Measurements from ENCODE around the gene TMEM123.

Gene TMEM123

DNA sequence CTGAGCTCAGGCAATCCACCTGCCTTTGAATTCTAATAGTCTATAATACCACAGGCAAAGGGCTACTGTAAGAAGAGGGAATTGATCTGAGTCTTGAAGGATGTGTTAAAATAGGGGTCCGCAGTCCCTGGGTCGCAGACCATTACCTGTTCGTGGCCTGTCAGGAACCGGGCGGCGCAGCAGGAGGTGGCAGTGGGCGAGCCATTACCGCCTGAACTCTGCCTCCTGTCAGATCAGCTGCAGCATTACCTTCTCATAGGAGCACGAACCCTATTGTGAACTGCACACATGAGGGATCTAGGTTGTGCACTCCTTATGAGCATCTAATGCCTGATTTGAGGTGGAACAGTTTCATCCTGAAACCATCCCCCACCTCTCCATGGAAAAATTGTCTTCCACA lies 11.5 kb upstream of the TMEM123 start:
- ATAC-seq = no peak
- H3K27ac Mint-ChIP-seq = no peak overlapping the region
- H3K4me1 Mint-ChIP-seq = peaks cover 78% of the 10 kb centered on the region
- H3K4me3 Mint-ChIP-seq = peak overlapping the region in 1 of 2 donors; percentile 38
- no peak for DNase-seq
- H3K9me3 Mint-ChIP-seq = no peaks in the 10 kb centered on the region
- H3K27me3 Mint-ChIP-seq = no peaks in the 10 kb centered on the region

DNA sequence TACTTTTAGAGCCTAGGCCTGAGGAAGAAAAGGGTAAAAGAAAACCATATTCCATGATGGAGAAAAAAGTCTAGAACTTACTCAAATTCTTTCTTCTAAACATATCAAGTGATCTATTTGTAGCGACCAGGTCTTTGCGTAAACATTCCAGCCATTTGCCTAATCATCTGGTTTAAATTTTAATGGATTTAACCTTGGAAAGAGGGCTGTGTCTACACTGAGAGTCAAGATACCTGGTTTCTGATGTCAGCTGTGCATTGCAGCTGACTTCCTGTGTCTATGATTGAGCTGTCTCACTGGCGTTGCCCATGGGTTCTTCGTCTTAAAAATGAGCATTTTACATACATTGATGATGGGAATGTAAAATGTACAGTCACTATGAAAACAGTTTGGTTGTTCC lies 10.0 kb upstream of the TMEM123 start:
- DNase-seq (no peak), ATAC-seq (no peak)
- no peaks in the 10 kb centered on the region for H3K9me3 Mint-ChIP-seq
- H3K27me3 Mint-ChIP-seq = no peaks in the 10 kb centered on the region
- H3K4me3 Mint-ChIP-seq = no peak overlapping the region
- peaks cover 78% of the 10 kb centered on the region for H3K4me1 Mint-ChIP-seq
- H3K27ac Mint-ChIP-seq = no peak overlapping the region

DNA sequence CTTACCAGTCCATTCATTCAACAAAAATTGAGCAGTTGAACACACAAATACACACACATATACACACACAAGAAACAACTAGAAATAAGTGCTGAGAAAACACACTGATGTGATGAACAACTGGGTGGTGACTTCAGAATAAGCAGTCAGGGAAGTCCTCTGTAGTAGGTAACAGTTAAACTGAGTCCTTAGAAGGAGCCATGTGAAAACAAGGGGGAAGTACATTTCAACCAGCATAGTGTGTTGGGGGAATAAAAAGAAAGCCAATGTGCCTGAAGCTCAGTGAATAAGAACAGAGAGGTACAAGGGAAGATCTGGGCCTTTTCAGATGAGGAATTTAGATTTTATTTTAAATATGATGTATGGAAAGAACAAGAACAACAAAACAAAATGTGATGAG lies 6.8 kb upstream of the TMEM123 start:
- Mint-ChIP-seq H3K4me3 (peak overlapping the region; percentile 1 to 44), H3K9me3 (no peaks in the 10 kb centered on the region), H3K4me1 (peaks cover 81% of the 10 kb centered on the region), H3K27me3 (no peaks in the 10 kb centered on the region), H3K27ac (peak overlapping the region in 1 of 2 donors; percentile 0)
- DNase-seq (no peak), ATAC-seq (peak; percentile 65)

DNA sequence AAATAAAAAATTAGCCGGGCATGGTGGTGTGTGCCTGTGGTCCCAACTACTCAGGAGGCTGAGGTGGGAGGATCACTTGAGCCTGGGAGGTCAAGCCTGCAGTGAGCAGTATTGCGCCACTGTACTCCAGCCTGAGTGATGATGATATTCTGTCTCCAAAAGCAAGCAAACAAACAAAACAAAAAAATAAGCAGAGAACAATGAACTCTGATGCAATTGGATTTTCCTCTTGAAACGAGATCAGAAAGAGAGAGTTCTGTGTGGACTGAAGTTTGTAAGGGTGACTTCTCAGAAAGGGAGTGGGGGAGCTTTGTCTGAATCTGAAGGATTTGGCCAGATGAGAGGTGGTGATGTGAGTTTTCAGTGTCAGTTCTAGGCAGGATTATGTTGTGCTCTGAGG lies 6.0 kb upstream of the TMEM123 start:
- Mint-ChIP-seq H3K4me3 (peak overlapping the region; percentile 5 to 44), H3K27me3 (no peaks in the 10 kb centered on the region), H3K27ac (peak overlapping the region in 1 of 2 donors; percentile 86), H3K9me3 (no peaks in the 10 kb centered on the region), H3K4me1 (peaks cover 84% of the 10 kb centered on the region)
- DNase-seq (no peak), ATAC-seq (no peak)

DNA sequence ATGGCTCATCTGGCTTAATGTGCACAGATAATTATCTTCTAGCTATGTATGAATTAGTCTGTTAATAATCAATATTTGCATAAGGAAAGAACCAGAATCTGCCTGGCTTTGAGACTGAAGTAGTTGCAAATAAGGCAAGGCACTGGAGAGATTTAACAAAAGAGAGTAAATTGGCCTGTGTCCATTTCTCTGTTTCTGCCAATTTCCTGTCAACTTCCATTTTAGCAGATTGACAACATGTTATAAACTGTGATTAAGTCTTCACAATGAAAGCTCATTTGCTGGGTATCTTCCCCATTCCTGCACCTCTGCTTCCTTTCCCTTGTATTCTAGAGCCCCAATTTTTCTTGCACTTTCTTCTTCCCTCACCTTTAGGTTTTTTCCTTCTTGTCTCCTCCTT lies 5.3 kb upstream of the TMEM123 start:
- H3K4me1 Mint-ChIP-seq = peaks cover 89% of the 10 kb centered on the region
- H3K27ac Mint-ChIP-seq = peak overlapping the region; percentile 56 to 86
- no peak for DNase-seq
- H3K27me3 Mint-ChIP-seq = no peaks in the 10 kb centered on the region
- no peaks in the 10 kb centered on the region for H3K9me3 Mint-ChIP-seq
- H3K4me3 Mint-ChIP-seq = peak overlapping the region; percentile 25 to 44
- no peak for ATAC-seq

DNA sequence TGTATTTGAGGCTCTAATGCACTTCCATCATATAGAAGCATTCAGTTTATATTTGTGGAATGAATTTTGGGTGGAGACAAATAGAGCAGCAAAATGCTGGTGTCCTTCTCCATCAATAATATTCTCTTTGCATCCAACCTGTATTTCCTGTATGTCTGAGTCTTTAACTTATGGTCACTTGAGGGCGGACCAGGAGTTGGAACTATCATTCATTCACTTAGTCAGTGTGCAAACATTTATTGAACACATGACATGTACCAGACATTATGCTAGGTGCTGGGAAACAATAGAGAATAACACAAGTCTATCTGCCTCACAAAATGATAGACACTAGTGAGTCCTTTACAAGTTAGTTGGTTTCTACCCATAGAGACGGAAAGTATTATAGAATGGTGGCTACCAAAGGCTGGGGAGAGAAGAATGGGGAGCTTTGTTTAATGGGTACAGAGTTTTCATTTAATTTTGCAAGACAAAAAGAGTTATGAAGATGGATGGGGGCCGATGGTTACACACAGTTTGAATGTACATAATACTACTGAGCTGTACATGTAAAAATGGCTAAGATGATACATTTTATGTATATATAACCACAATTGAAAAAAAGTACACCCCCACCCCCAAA lies 4.6 kb upstream of the TMEM123 start:
- no peak for ATAC-seq
- no peak for DNase-seq
- Mint-ChIP-seq H3K4me3 (peak overlapping the region in 1 of 2 donors; percentile 44), H3K27ac (peak overlapping the region in 1 of 2 donors; percentile 55), H3K4me1 (peaks cover 88% of the 10 kb centered on the region), H3K27me3 (no peaks in the 10 kb centered on the region), H3K9me3 (no peaks in the 10 kb centered on the region)

DNA sequence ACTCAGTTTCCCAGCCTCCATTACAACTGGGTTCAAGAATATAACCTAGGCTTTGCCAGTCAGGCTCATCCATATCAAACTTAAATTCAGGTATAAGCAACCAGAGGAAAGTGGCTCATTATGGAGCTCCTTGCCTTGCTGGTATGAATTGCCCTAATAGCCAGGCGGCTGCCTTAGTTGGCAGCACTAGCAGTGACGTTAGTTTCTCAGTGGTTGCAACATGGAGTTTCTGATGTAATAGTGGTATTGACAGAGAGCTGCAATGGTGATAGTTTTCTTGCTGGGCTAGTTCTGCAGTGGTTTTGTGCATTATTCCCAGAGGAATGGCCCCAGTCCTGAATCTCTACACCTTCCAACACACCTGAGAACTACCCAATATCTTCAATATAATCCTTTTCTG lies 3.8 kb upstream of the TMEM123 start:
- ATAC-seq (no peak), DNase-seq (no peak)
- Mint-ChIP-seq H3K27ac (peak overlapping the region in 1 of 2 donors; percentile 9), H3K4me3 (no peak overlapping the region), H3K27me3 (no peaks in the 10 kb centered on the region), H3K4me1 (peaks cover 84% of the 10 kb centered on the region), H3K9me3 (no peaks in the 10 kb centered on the region)

DNA sequence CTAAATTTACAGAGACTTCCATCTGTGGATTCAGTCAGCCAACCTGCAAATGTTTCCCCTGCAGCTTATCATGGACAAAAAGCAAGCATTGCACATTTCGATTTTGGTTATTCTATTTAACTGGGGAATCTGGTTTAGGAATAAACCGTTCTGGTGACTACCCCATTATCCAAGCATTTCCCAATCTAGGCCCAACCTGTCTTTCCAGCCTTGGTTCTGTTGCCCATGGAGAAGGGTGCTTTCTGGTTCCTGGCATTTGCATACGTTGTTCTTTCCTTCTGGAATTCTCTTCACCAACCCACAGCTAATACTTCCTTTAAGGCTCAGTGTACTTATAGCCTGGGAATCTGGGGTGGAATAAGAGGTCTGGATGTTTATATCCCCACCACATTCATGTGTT lies 1.4 kb upstream of the TMEM123 start:
- no peaks in the 10 kb centered on the region for H3K27me3 Mint-ChIP-seq
- peaks cover 78% of the 10 kb centered on the region for H3K4me1 Mint-ChIP-seq
- H3K27ac Mint-ChIP-seq = no peak overlapping the region
- DNase-seq = no peak
- no peak overlapping the region for H3K4me3 Mint-ChIP-seq
- no peaks in the 10 kb centered on the region for H3K9me3 Mint-ChIP-seq
- no peak for ATAC-seq

DNA sequence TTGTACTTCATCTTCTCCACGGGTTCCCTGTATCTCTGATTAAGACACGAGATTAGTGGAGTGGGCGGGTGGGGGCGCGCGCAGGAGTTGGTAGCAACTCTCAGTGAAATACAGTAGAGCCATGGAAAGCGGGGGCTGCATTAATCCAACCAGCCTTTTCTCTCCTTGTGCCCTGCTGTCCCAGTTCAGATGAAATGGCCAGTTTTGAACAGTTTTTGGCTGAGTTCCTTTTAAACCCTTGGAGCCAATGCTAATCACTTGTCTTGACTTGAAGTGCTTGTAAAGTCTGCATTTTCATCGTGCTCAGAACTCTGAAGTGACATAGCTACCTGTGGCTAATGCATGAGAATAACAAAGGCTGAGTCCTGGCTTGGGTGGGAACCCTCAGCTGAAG lies 734 bp upstream of the TMEM123 start:
- ATAC-seq = peak; percentile 2
- peaks cover 78% of the 10 kb centered on the region for H3K4me1 Mint-ChIP-seq
- peak in 1 of 2 donors; percentile 28 for DNase-seq
- H3K9me3 Mint-ChIP-seq = no peaks in the 10 kb centered on the region
- peak overlapping the region; percentile 90 to 97 for H3K4me3 Mint-ChIP-seq
- peak overlapping the region; percentile 98 to 99 for H3K27ac Mint-ChIP-seq
- H3K27me3 Mint-ChIP-seq = no peaks in the 10 kb centered on the region

DNA sequence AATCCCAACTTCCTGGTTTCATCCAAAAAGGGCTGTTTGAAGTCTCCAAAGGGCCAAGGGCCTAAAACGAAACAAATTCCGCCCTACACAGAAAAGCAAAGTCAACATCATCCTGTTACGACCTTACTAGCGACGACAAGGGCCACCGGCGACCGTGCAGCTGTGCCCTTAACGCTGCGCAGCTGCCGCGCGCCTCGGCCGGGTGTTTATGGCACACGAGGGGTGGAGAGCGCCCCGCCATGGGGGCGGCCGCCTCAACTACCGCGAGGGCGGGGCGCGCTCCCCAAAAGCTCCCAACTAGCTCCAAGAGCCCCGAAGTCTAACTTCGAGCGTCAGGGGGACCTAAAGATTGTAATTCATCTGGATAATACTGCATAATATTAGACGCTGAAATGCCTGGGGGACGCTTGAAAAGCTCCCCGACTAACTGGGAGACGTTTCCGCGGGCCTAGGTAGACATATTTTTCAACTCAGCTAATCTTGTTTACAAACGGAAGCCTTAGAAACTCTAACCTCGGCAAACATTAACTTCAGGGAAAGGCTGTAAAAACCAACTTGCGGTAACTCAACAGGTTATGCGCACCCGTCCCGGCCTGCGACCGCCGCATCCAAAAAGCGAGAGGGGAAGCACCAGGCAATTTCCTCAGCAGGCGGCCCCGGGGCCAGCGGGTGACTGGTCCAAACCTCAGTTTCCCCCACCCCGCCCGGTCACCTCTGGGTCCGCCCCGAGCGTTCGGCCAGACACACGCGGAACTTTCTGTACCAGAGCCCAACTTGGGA lies 694 bp downstream of the TMEM123 start:
- peaks cover 79% of the 10 kb centered on the region for H3K4me1 Mint-ChIP-seq
- DNase-seq (peak; percentile 79 to 87), ATAC-seq (peak; percentile 69)
- H3K27me3 Mint-ChIP-seq = no peaks in the 10 kb centered on the region
- peak overlapping the region; percentile 96 to 99 for H3K27ac Mint-ChIP-seq
- H3K4me3 Mint-ChIP-seq = peak overlapping the region; percentile 90 to 97
- H3K9me3 Mint-ChIP-seq = no peaks in the 10 kb centered on the region

DNA sequence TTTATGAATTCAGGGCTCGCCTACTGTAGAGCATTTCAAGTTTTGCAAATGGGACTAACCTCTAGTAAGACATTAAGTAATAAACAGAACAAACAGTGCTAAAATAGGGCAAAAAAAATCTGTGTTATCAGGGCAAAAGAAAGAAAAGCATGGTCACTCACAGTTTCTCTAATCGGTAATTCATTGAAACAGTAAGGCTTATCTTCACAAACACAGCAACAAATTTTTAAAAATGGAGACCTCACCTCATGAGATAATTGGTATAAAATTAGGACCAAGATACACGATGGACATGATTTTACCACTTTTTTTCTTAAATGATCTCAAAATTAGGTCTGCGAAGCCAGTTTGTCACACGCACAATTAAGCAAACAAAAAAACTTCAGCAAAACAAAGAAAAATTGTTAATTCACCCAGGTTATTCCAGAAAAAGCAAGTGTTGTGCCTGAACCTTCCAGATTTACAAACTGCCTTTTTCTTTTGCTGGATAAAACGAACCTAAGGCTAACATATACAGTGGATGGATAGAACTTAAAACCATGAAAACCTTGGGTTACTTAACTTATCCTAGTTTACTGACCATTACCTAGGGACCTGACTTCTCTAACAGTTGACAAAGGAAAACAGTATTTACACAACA lies 1.4 kb downstream of the TMEM123 start:
- ATAC-seq (no peak), DNase-seq (no peak)
- Mint-ChIP-seq H3K27me3 (no peaks in the 10 kb centered on the region), H3K27ac (peak overlapping the region; percentile 96 to 99), H3K9me3 (no peaks in the 10 kb centered on the region), H3K4me3 (peak overlapping the region; percentile 90 to 97), H3K4me1 (peaks cover 79% of the 10 kb centered on the region)

DNA sequence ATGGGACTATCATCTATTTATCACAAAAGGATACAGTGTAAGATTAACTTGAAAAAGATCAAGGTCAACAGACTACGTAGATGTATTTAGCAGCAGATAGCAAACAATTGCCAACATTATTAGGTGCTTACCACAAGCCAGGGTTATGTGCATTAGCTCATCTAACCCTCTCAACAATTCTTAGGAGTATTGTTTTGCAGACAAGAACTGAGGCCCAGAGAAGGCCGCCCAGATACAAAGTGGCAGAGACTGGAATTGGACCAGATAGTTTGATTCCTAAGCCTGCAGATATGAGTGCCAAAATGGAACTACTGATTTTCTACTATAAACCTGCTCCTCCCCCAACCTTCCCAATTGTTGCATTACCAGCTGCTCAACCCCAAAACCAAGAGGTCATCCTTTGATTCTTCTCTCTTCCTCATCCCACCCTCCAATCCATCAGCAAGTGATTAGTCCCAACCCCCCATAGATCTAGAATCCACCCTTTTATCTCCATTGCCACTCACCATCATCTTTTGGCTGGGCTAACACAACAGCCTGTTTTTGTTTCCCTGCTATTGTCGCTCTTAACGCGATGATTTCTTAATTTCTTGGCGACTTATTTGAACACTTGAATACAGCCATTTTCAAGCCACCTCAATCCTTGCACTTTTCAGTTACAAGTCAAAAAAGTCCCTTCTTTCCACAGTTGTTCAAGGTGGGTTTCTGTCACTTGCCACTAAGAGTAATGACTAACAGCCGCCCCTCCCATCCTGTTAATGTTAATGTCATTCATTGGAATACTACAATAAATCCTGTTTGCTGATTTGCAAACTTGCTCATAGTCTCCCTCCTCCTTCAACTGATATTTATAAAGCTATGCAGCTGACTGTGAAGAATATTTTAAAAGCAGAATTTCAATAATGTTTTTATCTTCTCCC lies 2.7 kb downstream of the TMEM123 start:
- DNase-seq (no peak), ATAC-seq (no peak)
- Mint-ChIP-seq H3K9me3 (no peaks in the 10 kb centered on the region), H3K27me3 (no peaks in the 10 kb centered on the region), H3K27ac (peak overlapping the region; percentile 68 to 96), H3K4me1 (peaks cover 76% of the 10 kb centered on the region), H3K4me3 (peak overlapping the region; percentile 90 to 97)

DNA sequence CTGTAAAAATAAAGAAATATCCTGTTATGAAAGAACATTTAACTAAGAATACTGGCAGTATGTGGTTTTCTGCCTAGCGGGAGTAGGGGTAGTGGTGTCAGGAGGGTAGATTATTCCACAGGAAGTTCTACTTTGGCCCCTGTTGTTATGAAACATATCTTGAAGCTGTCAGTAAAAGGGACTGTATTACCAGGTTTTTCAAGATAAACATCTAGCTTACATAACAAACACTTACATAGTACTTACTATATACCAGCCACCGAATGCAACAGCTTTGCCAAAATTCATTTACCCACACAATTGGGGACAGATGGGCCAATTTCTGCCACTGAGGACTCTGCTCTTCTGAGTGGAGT lies 3.7 kb downstream of the TMEM123 start:
- DNase-seq = no peak
- H3K4me3 Mint-ChIP-seq = peak overlapping the region; percentile 90 to 97
- ATAC-seq = no peak
- H3K27ac Mint-ChIP-seq = peak overlapping the region in 1 of 2 donors; percentile 84
- H3K9me3 Mint-ChIP-seq = no peaks in the 10 kb centered on the region
- peaks cover 69% of the 10 kb centered on the region for H3K4me1 Mint-ChIP-seq
- no peaks in the 10 kb centered on the region for H3K27me3 Mint-ChIP-seq

DNA sequence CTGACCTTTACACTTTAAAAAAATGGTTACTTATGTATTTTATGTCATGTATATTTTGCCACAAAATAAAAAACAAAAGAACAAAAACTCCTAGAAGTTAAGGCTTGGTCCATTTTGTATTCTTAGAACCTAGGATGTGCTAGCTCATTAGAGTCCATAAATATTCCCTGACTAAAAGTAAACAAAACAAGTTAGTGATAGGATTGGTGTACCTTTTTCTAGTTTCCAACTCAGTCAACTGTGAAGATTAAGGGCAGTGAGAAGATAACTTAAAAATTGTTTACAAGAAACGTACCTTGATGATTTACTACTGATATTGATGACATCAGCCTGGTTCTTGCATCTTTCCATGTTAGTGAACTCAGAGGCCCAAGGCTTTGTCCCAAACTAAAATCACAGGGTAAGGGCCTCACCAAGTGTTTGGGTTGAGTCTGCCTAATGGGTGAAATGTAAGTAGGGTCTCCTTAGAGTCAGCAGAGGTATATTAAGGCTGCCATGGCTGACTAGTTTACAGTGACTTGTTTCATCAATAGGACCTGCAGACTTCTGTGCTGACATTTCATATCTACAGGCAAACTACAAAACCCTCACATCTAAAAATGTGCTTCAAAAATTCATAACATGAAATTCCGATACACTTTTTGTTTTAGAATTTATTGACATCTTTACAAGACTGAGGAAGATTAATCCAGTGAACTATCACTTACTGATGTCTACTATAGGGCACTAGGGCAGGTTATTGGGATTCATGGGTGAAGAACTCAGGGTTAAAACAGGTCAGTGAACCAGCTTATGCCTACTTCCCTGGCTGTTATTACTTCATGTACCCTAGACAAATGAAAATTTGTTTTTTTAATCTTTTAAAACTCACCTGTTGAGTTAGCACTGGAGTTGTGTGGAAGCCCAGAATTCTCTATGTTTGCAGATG lies 4.4 kb downstream of the TMEM123 start:
- Mint-ChIP-seq H3K4me1 (peaks cover 69% of the 10 kb centered on the region), H3K9me3 (no peaks in the 10 kb centered on the region), H3K4me3 (peak overlapping the region; percentile 90 to 97), H3K27me3 (no peaks in the 10 kb centered on the region), H3K27ac (peak overlapping the region in 1 of 2 donors; percentile 87)
- ATAC-seq = no peak
- DNase-seq = no peak
